NCI-H748 (cell line): ENCODE data around the gene RABIF.
"Not testable (repeated sequence)": the region's sequence is repeated elsewhere in the genome, so short reads cannot be mapped to it uniquely, and the experiment has no call there.

Source experiments
- DNase-seq: peaks from one replicate; lab custom pipeline; 2025; ENCODE audit not compliant: unreplicated experiment; lab: John Stamatoyannopoulos, UW

The RABIF gene

DNA sequence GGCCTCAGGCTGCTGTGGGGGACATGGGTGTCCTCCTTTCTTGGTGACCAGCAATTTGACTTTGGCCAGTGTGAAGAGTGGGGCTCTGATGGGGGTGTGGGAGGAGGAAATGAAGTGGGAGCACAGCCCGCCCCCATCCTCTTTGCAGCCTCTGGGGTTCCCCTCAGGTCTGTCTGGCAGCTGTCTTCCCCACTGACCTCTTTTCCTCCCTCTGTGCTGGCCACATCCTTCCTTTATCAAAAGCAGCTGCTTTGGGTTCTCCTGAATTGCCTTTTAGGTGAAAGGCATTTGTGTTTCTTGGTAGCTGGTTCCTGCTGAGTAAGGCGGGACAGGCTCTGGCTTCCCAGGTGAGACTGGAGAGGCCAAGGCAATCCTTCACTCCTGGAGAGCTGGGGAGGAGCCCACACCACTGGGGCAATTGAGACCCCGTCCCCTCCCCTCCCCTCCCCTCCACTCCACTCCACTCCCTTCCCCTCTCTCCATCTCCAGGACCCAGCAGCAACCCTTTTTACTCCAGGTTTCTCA, 53.3 kb downstream of the RABIF start:
- DNase-seq, result no peak

DNA sequence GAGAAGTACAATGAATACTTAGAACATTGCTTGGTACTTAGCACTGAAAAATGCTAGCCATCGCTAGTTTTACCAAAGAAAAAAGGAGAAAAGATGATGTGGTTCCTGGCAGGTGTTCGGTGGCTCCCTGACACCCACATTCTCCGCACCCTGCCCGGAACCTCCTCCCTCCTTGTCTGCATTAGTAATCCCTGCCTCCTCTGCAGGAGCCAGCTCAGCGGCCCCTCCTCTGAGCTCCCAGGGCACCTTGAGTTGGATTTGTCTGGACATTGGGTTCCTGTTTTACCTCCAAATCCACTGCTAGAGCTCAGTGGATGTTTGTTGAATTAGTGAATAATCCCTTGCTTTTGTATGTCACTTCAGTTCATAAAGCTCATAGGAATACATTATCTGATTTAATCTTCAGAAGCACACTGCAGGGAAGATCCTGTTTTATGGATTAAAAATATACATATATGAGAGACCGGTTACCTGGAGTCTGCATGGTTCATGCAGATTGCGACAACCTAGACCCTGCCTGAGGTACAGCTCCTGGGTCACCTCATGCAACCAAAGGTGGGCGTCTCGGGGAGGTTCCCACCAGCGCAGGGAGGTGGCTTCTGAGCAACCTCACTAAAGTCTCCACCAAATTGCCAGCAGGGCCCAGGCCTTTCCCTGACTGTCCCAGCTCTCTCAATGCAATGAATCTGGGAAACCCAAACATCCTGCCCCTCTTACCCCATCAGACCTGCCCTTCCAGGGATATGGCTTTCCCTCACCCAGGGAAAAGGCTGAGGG, 54.0 kb downstream of the RABIF start:
- DNase-seq, result no peak

DNA sequence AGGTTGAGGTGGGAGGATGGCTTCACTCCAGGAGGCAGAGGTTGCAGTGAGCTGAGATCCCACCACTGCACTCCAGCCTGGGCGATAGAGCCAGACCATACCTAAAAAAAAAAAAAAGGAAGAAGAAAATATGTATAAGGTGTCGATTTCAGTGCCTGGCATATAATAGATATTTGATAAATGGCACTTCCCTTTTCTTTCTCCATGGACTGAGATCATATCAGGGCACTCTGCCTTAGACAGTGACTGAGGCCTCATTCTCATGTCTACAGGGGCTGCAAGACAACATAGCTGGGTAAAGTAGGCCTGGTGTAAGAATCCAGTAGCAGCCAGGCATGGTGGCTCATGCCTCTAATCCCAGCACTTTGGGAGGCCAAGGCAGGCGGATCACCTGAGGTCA, 57.0 kb downstream of the RABIF start:
- no peak for DNase-seq

DNA sequence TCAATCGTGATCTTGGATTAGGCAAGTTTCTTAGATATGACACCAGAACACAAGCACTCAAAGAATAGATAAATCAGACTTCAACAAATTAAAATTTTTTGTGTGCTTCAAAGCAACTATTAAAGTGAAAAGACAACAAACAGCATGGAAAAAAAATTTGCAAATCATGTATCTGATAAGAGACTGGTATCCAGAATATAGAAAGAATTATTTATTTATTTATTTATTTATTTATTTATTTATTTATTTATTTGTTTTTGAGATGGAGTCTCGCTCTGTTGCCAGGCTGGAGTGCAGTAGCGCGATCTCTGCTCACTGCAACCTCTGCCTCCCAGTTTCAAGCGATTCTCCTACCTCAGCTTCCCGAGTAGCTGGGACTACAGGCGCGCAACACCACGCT, 59.7 kb downstream of the RABIF start:
- DNase-seq, result not testable (repeated sequence)
